NCI-H1930 (cell line): Measurements from ENCODE around the gene EIF3I.
"Not testable (repeated sequence)": the region's sequence is repeated elsewhere in the genome, so short reads cannot be mapped to it uniquely, and the experiment has no call there.

Source experiments
- DNase-seq, 2 experiments: peaks; one replicate each; lab custom pipeline; 2025; lab: John Stamatoyannopoulos, UW

The EIF3I gene

DNA sequence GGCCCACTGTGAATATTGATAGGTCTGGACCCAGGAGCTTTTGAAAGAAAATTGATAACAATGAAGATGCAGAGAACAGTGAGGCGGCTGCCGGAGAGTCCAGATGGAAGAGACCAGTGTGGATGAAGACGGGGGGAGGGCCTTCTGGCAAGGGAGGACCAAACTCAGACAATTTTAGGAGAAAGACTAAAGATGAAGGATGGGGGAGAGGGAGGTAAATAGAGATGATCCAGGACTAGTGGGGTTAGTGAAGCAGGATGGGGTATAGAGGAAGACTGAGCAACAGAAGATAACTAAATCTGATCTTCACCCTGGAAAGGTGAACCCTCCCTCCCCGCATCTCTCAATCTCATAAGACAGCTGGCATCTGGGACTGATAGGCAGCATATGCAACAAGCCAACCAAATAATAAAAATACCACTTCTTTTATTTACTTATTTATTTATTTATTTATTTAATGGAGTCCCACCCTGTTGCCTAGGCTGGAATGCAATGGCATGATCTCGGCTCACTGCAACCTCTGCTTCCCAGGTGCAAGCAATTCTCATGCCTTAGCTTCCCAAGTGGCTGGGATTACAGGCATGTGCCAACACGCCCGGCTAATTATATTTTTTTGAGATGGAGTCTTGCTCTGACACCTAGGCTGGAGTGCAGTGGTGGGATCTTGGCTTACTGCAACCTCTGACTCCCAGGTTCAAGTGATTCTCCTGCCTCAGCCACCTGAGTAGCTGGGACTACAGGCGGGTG, 10.5 kb downstream of the EIF3I start:
- DNase-seq = no peak

DNA sequence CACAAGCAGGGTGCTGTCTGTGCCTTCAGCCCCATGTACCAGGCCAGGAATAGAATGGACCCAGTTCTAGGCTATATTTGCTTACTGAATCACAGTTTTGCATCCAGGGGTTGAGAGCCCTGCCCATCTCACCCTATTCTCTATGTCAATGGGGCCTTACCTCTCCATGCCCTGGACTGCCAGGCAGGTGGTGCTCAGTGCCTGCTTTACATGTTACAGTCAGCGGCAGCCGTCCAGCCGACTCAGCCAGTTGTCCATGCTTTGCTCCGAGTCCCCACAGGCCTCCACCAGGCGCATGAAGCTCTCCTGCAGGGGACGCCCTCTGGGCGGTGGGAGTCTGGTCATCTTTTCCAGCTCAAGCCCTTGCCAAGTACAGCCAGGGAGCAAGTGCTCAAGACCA, 12.6 kb downstream of the EIF3I start:
- DNase-seq = no peak

DNA sequence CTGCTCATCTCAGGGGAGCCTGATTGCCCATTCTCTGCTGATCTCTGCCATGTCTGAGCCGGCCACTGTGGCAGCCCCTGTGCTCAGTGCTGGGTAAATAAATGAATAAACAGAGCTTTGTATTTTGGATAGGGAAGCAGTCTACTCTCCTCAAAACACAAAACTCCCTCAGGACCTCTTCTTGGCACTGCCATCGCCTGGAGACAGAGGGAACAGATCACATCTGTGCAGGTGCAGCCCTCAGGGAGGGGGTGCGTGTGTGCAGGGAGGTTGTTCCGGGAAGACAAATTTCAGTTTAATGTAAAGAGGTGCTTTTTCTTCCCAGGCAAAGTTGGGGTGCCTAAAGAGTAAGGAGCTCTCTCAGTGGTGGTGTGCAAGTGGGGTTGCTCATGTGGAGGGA, 17.1 kb downstream of the EIF3I start:
- peak in 1 of 2 experiments; percentile 16 for DNase-seq

DNA sequence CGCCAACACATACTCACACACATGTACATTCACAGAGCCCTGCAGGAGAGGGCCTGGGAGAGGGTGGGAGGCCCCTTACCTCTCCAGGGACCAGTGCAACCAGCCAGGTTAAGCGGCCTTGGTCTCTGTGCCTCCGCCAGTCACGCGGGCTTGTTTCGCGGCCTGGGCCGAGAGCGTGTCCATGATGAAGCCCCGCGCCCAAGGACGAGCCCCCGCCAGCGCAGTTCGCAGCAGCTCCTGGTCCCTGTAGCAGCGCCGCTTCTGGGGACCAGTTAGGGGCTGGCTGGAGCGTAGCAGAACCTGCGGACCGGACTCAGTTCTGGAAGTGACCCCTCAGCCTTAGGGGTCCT, 17.6 kb downstream of the EIF3I start:
- DNase-seq = peak; percentile 44 to 49

DNA sequence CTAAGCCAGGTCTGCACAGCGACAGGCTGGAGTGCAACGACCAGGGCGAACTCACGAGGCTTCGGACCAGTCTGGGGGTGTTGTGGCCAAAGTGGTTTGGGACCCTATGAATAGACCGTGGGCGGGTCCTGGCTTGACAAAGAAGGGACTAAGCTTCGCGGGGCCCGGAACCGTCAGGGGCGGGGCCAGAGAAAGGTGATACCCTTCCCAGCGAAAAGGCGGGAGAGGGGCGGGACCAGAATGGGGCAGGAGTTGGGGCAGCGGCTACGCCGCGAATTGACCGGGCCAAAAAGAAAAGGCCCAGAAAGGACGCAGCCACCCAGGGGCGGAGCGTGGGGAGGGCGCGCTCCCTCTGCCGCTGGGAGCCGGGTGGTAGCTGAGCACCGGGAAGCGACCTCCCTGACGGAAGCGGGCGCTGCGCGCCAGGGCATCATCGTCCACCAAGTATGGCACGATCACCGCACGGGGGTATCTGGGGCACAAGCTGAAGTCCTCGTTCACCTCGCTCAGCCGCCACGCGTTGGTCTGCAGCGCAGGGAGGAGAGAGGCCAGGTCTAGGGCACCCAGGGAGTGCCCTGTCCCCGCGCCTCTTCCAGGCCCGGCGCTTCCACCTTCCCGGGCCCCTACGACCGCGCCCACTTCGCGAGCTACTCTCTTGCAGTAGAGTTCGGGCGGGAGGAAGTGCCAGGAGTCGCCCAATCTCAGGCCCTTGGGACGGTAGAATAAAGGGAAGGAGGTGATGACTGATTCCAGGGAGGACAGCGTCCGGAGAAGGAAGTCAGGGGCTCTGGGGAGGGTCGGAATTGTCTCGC, 18.1 kb downstream of the EIF3I start:
- peak; percentile 88 to 91 for DNase-seq

DNA sequence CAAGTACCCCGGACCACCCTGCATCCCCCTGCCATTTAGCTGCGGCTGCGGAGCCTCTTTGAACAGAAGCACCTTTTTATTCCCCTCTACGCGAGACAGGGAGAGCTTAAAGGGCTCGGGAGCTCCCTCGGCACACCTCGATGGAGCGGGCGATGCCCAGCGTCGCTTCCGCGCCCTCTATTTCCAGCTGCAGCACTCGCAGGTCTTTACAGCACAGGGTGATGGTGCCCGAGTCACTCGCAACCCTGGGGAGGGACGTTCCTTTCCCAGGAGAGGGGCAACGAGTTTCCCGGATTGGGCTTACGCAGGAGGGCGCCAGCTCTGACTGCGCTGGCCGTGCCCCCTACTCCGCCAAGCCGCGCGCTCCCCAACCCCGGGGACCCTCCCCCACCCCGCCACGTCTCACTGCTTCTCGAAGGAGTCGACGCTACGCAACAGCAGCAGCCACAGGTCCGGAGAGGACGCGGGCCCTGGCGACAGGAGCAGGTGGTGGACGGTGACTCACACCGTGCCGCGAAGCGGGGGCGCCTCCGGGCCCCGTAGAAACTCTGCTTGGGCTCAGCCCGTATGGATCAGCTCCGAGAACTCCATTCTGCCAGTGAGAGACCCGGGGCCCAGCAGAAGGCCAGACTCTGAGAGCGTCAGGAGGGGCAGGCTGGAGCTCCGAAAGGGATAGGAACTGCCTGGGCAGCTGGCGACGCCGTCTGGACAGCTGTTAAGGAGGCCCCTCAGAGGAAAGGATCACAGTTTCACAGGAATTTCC, 19.0 kb downstream of the EIF3I start:
- DNase-seq = peak; percentile 28 to 29

DNA sequence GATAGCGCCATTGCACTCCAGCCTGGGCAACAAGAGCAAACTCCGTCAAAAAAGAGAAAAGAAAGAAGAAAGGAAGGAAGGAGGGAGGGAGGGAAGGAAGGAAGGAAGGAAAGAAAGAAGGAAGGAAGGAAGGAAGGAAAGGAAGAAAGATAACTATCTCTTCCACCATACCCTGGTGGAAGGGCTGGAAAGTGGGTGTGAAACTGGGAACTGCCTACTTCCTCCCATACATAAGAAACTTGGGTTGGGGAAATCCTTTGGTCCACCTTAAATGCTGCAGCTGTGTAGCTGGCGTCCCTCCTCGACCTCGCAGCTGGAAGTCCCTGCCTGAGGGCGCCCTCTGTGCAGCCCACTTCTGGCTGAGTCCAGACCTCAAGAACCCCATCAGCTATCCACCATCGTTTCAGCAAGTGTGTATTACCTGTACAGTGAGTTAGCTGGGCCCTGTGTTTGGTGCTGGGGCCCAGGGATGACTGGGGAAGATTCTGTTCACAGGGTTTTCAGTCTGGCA, 20.2 kb downstream of the EIF3I start:
- no peak for DNase-seq

DNA sequence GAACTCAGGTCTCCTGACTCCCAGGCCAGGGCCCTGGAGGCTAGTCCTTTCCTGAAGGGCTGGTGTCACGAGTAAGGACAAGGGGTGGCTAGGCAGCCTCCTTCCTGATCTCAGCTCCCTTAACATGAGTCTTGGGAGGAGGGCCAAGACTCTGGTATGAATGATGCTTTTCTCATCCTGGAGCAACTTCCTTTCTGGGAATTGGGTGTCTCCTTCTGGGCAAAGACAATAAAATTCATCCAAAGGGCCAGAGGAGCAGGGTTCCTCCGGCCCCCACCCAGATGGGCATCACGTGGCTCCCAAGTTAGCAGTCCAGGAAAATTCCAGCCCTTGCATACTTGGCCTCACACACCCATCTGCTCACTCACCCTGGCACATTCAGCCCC, 24.7 kb downstream of the EIF3I start, which contains the start of gene FAM167B:
TSS of gene FAM167B (plus strand) at position 335 of the 386 bp plus-strand sequence. CDS start 200 bp downstream, outside the sequence.
- DNase-seq = no peak

DNA sequence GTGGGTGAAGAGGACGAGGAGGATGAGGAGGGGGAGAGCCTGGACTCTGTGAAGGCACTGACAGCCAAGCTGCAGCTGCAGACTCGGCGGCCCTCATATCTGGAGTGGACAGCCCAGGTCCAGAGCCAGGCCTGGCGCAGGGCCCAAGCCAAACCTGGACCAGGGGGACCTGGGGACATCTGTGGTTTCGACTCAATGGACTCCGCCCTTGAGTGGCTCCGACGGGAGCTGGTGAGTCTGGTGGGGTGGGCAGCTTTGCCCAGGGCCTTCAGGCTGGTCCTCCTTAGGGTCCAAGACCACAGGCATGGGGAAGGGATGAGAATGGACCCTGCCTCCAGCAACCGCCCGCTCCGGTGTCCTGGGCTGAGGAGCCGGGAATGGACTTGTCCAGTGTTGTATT, 25.2 kb downstream of the EIF3I start:
- no peak for DNase-seq

DNA sequence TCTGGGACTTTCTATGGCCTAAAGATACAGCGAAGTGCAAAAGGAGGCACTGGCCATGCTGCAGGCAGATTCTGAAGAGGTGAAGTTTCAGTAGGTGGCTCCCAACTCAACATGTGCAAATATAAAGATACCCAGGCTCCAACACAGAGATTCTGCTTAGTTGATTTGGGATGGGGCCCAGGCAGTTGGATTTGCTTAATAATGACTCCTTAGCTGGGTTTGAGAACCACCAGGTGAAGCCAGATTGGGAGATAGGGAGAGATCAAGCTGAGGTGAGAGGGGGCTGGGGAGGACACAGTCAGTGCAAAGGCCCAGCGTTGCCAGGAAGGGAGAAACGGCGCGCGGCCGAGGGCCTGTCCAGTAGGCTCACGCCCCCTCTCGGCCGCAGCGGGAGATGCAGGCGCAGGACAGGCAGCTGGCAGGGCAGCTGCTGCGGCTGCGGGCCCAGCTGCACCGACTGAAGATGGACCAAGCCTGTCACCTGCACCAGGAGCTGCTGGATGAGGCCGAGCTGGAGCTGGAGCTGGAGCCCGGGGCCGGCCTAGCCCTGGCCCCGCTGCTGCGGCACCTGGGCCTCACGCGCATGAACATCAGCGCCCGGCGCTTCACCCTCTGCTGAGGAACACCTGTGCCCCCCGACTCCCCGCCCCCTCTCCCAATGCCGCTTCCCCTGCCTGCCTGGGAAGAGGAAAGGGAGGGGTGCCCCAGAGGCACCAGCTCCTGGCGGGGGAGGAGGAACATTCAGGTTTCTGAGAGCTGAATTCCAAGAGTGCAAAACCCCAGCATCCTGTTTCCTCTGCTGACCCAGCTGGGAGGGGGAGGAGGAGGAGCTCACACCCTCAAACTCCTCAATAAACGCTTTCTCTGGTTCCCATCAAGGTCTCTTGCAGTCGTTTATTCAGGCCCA, 26.0 kb downstream of the EIF3I start:
- DNase-seq = peak; percentile 55 to 73

DNA sequence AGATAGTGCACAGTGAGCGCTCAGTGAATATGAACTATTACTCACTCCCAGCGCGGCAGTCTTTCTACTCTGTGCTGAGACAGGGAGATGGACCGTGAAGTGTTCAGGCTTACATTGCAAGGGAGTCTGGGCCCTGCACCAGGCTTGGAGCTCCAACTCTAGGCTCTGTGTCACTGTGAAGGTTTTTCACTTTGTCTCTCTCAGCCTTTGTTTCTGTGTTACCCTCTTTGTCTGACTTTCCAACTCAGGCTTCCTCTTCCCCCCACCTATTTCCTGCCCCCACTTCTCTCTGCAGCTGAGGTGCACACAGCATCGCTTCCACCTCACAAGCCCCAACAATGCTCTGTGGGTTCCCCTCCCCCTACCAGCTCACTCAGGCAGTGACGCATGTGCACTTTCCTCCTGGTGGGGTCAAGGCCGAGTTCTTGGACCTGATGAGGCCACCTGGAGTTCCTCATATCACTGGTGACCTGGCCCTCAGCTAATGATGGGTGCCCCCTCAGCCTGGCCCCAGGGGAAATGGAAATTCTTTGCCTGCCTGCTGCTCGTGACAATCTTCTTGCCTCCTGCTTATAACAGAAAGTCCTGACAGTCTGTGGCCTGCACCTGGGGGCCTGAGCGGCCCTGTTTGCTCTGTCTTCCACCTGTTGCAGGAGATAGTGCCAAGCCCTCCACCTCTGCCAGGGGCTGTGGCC, 27.8 kb downstream of the EIF3I start:
- no peak for DNase-seq

DNA sequence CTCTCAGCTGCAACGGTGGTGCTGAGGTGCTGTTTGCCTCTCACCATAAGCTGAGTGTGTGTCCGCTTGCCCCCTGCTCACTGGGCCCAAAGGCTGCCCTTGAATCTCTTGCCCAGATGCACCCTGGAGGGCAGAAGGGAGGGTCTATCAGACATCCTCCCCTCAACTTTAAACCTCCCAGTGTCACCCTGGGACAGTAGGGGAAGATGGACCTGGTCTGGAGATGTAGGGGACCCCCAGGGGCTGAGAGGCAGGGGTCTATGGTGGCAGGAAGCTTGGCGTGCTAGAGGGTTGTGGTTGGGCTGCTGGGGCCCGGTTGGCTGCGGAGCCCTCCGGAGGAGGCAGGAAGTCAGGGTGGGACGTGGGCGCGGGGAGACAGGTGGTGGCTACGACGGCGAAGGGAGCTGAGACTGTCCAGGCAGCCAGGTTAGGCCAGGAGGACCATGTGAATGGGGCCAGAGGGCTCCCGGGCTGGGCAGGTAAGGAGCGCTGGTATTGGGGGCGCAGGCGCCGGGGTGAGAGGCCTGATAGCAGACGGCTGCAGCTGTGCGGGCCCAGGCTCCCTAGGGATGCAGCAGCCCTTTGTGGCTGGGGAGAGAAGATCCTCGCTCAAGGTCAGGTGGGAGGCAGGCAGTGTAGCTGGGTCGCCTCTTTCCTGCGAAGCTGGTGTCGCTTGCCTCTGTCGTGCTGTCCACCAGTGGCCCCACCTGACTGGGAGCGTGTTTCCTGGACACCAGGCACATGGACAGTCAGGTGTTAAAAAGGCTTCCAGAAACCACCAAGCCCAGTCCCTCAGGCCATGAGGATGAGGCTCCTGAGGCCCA, 28.9 kb downstream of the EIF3I start, which contains the start of gene LCK:
TSS of gene LCK (plus strand) at position 373 of the 824 bp plus-strand sequence. CDS start 23,065 bp downstream, outside the sequence.
- DNase-seq = no peak

DNA sequence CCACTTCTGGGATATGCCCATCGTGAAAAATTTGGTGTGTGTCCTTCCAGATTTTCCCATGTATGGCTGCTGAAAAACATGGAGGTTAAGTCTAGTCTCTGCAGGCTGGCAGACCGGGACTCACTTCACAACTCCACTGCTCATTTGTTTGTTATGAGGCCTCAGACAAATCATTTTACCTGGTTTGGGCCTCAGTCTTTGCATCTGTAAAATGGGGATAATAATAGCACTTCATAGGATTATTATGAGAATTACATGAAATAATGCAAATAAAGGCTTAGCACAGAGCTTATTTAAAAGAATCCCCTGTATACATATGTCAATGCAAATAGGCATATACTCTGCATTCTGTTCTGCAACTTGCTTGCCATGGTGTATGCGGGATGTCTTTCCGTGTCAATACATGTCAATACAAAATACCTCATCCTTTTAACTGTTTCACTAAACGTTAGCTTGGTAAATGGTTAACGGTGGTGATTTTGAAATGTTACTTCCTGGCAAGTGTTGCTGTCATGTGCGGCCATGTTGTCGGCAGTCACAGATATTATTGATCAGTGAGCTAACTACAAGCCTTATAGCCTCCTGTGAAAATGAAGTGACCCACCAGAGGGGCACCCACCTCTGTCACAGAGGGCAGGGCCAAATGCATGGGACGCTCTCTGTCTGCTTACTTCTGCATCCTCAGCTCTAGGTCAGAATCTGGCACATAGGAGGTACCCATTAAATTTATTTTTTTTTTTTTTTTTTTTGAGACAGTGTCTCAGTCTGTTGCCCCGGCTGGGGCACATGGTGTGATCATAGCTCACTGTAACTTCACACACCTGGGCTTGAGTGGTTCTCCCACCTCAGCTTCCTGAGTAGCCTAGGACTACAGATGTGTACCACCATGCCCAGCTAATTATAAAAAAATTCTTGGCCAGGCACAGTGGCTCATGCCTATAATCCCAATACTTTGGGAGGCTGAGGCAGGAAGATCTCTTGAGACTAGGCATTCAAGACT, 33.2 kb downstream of the EIF3I start:
- DNase-seq = no peak

DNA sequence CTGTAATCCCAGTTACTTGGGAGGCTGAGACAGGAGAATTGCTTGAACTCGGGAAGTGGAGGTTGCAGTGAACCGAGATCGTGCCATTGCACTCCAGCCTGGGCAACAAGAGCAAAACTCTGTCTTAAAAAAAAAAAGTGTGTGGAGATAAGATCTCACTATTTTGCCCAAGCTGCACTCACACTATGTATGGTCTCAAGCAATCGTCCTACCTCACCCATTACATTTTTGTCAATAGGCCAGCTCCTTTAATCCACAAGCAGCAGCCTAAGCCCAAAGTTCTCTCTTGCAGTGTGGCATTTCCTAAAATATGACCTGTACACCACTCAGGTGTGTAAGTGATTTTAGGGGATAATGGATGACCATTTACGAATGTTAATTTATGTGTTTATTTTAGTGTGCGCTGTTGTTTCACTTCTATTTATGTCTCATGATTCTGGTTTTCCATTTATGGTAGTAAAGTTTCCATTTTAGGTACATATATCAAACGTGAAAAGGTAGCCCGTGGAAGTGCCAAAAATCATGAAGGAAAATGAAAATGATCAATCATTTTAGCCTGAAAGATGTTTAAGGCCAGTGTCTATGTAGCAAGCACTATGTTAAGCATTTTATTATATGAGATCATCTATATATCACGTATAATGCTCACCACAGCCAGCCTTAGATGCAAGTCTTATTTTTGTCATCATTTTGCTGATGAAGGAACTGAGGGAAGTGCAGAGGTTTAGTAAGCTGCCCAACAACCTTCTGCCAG, 34.4 kb downstream of the EIF3I start:
- no peak for DNase-seq

DNA sequence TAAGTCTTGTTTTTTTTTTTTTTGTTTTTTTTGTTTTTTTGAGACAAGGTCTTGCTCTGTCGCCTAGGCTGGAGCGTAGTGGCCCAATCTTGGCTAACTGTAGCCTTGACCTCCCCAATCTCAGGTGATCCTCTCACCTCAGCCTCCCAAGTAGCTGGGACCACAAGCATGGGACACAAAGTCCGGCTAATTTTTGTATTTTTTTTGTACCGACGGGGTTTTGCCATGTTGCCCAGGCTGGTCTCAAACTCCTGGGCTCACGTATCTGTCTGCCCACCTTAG, 35.0 kb downstream of the EIF3I start:
- DNase-seq = no peak

DNA sequence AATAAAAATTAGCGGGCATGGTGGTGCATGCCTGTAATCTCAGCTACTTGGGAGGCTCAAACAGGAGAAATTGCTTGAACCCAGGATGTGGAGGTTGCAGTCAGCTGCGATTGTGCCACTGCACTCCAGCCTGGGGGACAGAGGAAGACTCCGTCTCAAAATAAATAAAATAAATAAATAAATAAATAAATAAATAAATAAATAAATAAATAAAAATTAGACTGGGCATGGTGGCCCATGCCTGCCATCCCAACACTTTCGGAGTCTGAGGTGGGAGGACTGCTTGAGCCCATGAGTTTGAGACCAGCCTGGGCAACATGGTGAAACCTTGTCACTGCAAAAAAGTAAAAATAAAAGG, 41.0 kb downstream of the EIF3I start:
- DNase-seq = not testable (repeated sequence)

DNA sequence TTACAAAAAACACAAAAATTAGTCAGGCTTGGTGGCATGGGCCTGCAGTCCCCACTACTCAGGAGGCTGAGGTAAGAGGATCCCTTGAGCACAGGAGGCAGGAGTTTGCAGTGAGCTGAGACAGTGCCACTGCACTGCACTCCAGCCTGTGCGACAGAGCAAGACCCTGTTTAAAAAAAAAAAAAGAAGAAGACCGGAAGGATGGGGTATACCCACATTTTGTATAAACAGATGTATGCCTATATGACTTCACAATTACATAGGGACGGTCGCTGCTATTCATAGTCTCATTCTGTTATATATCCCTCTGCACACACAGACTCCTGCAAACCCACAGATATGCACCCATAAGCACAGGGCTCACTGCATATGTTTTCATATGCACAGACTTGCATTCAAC, 41.5 kb downstream of the EIF3I start:
- no peak for DNase-seq

DNA sequence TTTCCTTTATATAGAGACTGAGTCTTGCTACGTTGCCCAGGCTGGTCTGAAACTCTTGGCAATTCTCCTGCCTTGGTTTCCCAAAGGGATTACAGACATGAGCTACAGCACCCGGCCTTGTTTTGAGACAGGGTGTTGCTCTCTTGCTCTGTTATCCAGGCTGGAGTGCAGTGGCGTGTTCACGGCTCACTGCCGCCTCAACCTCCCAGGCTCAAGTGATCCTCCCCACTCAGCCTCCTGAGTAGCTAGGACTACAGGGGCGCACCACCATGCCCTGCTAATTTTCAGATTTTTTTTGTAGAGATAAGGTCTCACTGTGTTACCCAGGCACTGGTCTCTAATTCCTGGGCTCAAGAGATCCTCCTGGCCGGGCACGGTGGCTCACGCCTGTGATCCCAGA, 43.6 kb downstream of the EIF3I start:
- DNase-seq = no peak
